ENCODE measurements around the gene NFKBIZ. TPM values are rescaled to one million over a fixed set of nuclear protein-coding genes. Genes with fewer than 3 reads are reported as not detected.

Gene NFKBIZ
- 15.2 and 31.8 TPM in 2 replicates for total RNA-seq

GRCh38 chr3:101848754-101849713, at the start of gene NFKBIZ:
TSS of gene NFKBIZ (plus strand) at chr3:101849514. CDS start at chr3:101849629, 115 bp downstream.
- peak; percentile 95 for DNase-seq

- no peak for DNase-seq
These were observed 48.1 kb upstream of the NFKBIZ start for GRCh38 chr3:101801174-101801573.

- no peak for DNase-seq
These were observed 47.1 kb upstream of the NFKBIZ start for GRCh38 chr3:101802179-101802578.

GRCh38 chr3:101803173-101803782, 46.0 kb upstream of the NFKBIZ start:
- peak; percentile 82 for DNase-seq

- DNase-seq = no peak
These were observed 45.4 kb upstream of the NFKBIZ start for GRCh38 chr3:101803939-101804338.

- DNase-seq = no peak
These were observed 42.8 kb upstream of the NFKBIZ start for GRCh38 chr3:101806491-101806890.

- DNase-seq = no peak
These were observed 41.4 kb upstream of the NFKBIZ start for GRCh38 chr3:101807888-101808287.

- peak; percentile 73 for DNase-seq
These were observed 39.9 kb upstream of the NFKBIZ start for GRCh38 chr3:101809178-101810021.

GRCh38 chr3:101810022-101810418, 39.3 kb upstream of the NFKBIZ start:
- DNase-seq = no peak

GRCh38 chr3:101811875-101812274, 37.4 kb upstream of the NFKBIZ start:
- no peak for DNase-seq

GRCh38 chr3:101812895-101813294, 36.4 kb upstream of the NFKBIZ start:
- DNase-seq = no peak

- peak; percentile 61 for DNase-seq
These were observed 35.4 kb upstream of the NFKBIZ start for GRCh38 chr3:101813817-101814440.

- no peak for DNase-seq
These were observed 34.5 kb upstream of the NFKBIZ start for GRCh38 chr3:101814835-101815234.

- peak; percentile 13 for DNase-seq
These were observed 32.8 kb upstream of the NFKBIZ start for GRCh38 chr3:101816215-101817149.

- DNase-seq = no peak
These were observed 31.3 kb upstream of the NFKBIZ start for GRCh38 chr3:101817992-101818391.

- no peak for DNase-seq
These were observed 29.6 kb upstream of the NFKBIZ start for GRCh38 chr3:101819649-101820206.

GRCh38 chr3:101821503-101821902, 27.8 kb upstream of the NFKBIZ start:
- DNase-seq = no peak

GRCh38 chr3:101823525-101823924, 25.8 kb upstream of the NFKBIZ start:
- DNase-seq = no peak

- DNase-seq = no peak
These were observed 24.6 kb upstream of the NFKBIZ start for GRCh38 chr3:101824702-101825101.

- DNase-seq = peak; percentile 14
These were observed 23.3 kb upstream of the NFKBIZ start for GRCh38 chr3:101825904-101826445.
